ENCODE data around the gene BOLA3. TPM values are rescaled to one million over a fixed set of nuclear protein-coding genes. Genes with fewer than 3 reads are reported as not detected.
"Not testable (repeated sequence)": the region's sequence is repeated elsewhere in the genome, so short reads cannot be mapped to it uniquely, and the experiment has no call there.

BOLA3 gene
- total RNA-seq, 4 donors from 2014 or later: 16.4 to 94.2 (median 78.6) TPM

DNA sequence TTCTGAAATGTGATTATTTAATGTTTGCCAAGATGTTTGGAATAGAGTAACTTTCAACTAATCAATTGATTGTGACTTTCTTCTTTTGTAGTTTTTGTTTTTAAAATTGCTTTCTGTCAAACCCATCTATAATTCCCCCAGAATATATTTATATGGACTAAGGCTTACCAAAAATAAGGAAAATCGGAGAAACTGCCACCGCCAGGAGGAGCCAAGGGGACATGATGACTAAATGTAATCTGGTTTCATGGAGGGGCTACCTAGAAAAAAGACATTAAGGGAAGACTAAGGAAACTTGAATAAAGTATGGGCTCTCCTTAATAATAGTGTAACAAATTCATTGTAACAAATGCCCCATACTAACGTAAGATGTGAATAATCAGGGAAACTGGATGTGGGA is 19.5 kb downstream of the BOLA3 start:
- intact Hi-C loops (cut with DNase I): no loop called here
- H3K36me3 ChIP-seq: no peaks in the 10 kb centered on the region
- H3K27ac ChIP-seq: no peak overlapping the region
- DNase-seq: no peak
- no peaks in the 10 kb centered on the region for H3K4me1 ChIP-seq
- H3K4me3 ChIP-seq (replicated peaks in 1 of 3): no peak overlapping the region
- WGBS, 2 donors: 80 to 82% methylated on average over 3 of the region's 3 CpGs
- H3K27me3 ChIP-seq: no peaks in the 10 kb centered on the region
- TF ChIP-seq, protein P1, sequence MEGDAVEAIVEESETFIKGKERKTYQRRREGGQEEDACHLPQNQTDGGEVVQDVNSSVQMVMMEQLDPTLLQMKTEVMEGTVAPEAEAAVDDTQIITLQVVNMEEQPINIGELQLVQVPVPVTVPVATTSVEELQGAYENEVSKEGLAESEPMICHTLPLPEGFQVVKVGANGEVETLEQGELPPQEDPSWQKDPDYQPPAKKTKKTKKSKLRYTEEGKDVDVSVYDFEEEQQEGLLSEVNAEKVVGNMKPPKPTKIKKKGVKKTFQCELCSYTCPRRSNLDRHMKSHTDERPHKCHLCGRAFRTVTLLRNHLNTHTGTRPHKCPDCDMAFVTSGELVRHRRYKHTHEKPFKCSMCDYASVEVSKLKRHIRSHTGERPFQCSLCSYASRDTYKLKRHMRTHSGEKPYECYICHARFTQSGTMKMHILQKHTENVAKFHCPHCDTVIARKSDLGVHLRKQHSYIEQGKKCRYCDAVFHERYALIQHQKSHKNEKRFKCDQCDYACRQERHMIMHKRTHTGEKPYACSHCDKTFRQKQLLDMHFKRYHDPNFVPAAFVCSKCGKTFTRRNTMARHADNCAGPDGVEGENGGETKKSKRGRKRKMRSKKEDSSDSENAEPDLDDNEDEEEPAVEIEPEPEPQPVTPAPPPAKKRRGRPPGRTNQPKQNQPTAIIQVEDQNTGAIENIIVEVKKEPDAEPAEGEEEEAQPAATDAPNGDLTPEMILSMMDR (IDR thresholded peaks at IDR 0.05): no peak
- TF ChIP-seq POLR2A (IDR thresholded peaks at IDR 0.05): no peak
- no peaks in the 10 kb centered on the region for H3K9me3 ChIP-seq

- H3K36me3 ChIP-seq; H3K27ac ChIP-seq; H3K9me3 ChIP-seq; intact Hi-C loops (cut with DNase I); H3K27me3 ChIP-seq; H3K4me3 ChIP-seq (replicated peaks in 1 of 3); H3K4me1 ChIP-seq; DNase-seq: not testable (repeated sequence)
- WGBS, 2 donors: 80% methylated on average over 1 of the region's 29 CpGs; no CpG with 5 or more reads in 1 of the 2 donors
These were observed 23.8 kb downstream of the BOLA3 start for GRCh38 chr2:74123955-74124354.

DNA sequence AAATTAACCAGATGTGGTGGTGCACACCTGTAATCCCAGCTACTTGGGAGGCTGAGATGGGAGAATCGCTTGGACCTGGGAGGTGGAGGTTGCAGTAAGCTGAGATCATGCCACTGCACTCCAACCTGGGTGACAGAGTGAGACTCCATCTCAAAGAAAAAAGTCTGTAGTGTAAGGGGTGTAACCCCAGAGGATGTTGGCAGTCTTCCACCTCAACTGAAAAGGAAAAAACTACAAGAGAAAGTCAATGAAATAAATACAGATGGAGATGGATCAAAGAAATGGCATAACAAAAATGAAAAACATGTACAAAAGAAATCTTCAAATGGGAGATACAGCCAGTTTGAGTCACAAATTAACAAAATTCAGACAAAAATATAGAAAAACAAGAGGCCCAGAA is 25.9 kb downstream of the BOLA3 start:
- H3K27ac ChIP-seq; intact Hi-C loops (cut with DNase I): not testable (repeated sequence)
- 94 to 96% methylated on average over 1 of the region's 1 CpG for WGBS, 2 donors

GRCh38 chr2:74119912-74120825 is 27.5 kb downstream of the BOLA3 start:
- Histone ChIP-seq H3K27ac (peak overlapping the region; percentile 90 to 98 (median 96)), H3K4me3 (replicated peaks in 1 of 3) (peak overlapping the region; percentile 63 to 98 (median 67)), H3K36me3 (no peaks in the 10 kb centered on the region), H3K27me3 (no peaks in the 10 kb centered on the region), H3K4me1 (peaks cover 0 to 6% of the 10 kb centered on the region in 2 donors), H3K9me3 (no peaks in the 10 kb centered on the region)
- WGBS, 2 donors: 5 to 6% methylated on average over 24 to 31 of the region's 59 CpGs
- intact Hi-C loops (cut with DNase I): no loop called here
- peak; percentile 83 to 86 for DNase-seq
- peak in 1 of 2 donors; percentile 37 for TF ChIP-seq POLR2A (IDR thresholded peaks at IDR 0.05)
- TF ChIP-seq, protein P1 (IDR thresholded peaks at IDR 0.05): peak in 5 of 6 experiments; percentile 29 to 76 (median 54)

More for the DNA sequence above, 25.9 kb downstream of the BOLA3 start:
- DNase-seq; H3K4me3 ChIP-seq (replicated peaks in 1 of 3); H3K9me3 ChIP-seq; H3K36me3 ChIP-seq; H3K4me1 ChIP-seq; H3K27me3 ChIP-seq: not testable (repeated sequence)

GRCh38 chr2:74119339-74119738 is 28.4 kb downstream of the BOLA3 start:
- Histone ChIP-seq H3K9me3 (no peaks in the 10 kb centered on the region), H3K27me3 (no peaks in the 10 kb centered on the region), H3K36me3 (no peaks in the 10 kb centered on the region), H3K4me1 (peaks cover 0 to 6% of the 10 kb centered on the region in 2 donors), H3K4me3 (replicated peaks in 1 of 3) (no peak overlapping the region), H3K27ac (no peak overlapping the region)
- DNase-seq: no peak
- intact Hi-C loops (cut with DNase I): no loop called here
- TF ChIP-seq POLR2A (IDR thresholded peaks at IDR 0.05): no peak
- TF ChIP-seq, protein P1 (IDR thresholded peaks at IDR 0.05): peak in 1 of 6 experiments; percentile 17

DNA sequence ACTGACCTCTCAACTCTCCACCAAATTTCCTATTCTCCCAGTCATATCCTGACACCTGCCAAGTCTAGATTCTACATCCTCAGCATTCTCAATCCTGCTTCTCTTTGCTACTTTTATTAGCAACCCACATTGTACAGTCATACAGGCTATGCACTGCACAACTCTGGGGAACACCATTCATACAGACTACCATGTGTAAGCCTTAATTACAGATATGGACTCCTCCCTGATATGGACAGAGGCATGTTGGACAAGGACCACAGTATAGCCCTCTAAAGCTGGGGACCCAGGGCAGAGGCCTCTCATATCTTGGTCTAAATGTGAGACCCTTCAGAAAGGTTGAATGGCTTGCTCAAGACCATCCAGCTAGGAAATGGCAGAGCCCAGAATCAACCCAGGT is 36.3 kb downstream of the BOLA3 start:
- H3K27me3 ChIP-seq: no peaks in the 10 kb centered on the region
- intact Hi-C loops (cut with DNase I): no loop called here
- no peak overlapping the region for H3K4me3 ChIP-seq (replicated peaks in 1 of 3)
- DNase-seq: no peak
- H3K9me3 ChIP-seq: no peaks in the 10 kb centered on the region
- H3K36me3 ChIP-seq: no peaks in the 10 kb centered on the region
- H3K27ac ChIP-seq: no peak overlapping the region
- no peak for TF ChIP-seq POLR2A (IDR thresholded peaks at IDR 0.05)
- TF ChIP-seq, protein P1 (IDR thresholded peaks at IDR 0.05): no peak
- H3K4me1 ChIP-seq: no peaks in the 10 kb centered on the region

Measured in thyroid gland (tissue), 4 donors.